ENCODE results near the gene SMIM26.

Gene SMIM26

GRCh38 chr20:18585134-18585533, 17.9 kb downstream of the SMIM26 start:
- peak; percentile 8 for DNase-seq

GRCh38 chr20:18587665-18588573, 20.7 kb downstream of the SMIM26 start, which contains the start of gene DTD1:
Gene DTD1, plus strand, starts transcription at chr20:18588054. Its CDS starts 19 bp downstream, at chr20:18588073.
- peak; percentile 93 for DNase-seq

- DNase-seq: no peak
Measured at GRCh38 chr20:18588574-18588933, 21.3 kb downstream of the SMIM26 start.

GRCh38 chr20:18589941-18590674, 22.9 kb downstream of the SMIM26 start:
- DNase-seq: no peak

- DNase-seq: no peak
Measured at GRCh38 chr20:18596270-18596669, 29.0 kb downstream of the SMIM26 start.

- no peak for DNase-seq
Measured at GRCh38 chr20:18609741-18610140, 42.5 kb downstream of the SMIM26 start.

GRCh38 chr20:18611492-18611891, 44.3 kb downstream of the SMIM26 start:
- DNase-seq: peak; percentile 26

- no peak for DNase-seq
Measured at GRCh38 chr20:18613553-18613952, 46.3 kb downstream of the SMIM26 start.

- DNase-seq: no peak
Measured at GRCh38 chr20:18614244-18614643, 47.0 kb downstream of the SMIM26 start.

GRCh38 chr20:18615020-18615650, 47.9 kb downstream of the SMIM26 start:
- no peak for DNase-seq
